Measurements from ENCODE around the gene PDXDC1. TPM values are rescaled to one million over a fixed set of nuclear protein-coding genes. Genes with fewer than 3 reads are reported as not detected.
"Not testable (repeated sequence)": the region's sequence is repeated elsewhere in the genome, so short reads cannot be mapped to it uniquely, and the experiment has no call there.

PDXDC1 gene
- total and polyA plus RNA-seq, 4 donors = 51.4 to 88.1 (median 70.5) TPM

- intact Hi-C loops (cut with DNase I) = no loop called here
- no peaks in the 10 kb centered on the region for H3K4me1 ChIP-seq (ENCODE audit: control insufficient read depth in 1 of 2, insufficient read depth in 2 of 2, low read length in 2 of 2)
- DNase-seq = no peak
- no peak overlapping the region for H3K27ac ChIP-seq (ENCODE audit: low read depth in 1 of 2, low read length in 2 of 2)
- peaks cover 6 to 28% of the 10 kb centered on the region in 2 donors for H3K36me3 ChIP-seq (ENCODE audit: control insufficient read depth in 1 of 2, insufficient read depth in 2 of 2, low read length in 1 of 2)
- no peaks in the 10 kb centered on the region for H3K9me3 ChIP-seq (ENCODE audit: control insufficient read depth, low read length)
- H3K4me3 ChIP-seq (ENCODE audit: low read length in 2 of 2) = no peak overlapping the region
- WGBS, 2 donors = 73 to 78% methylated on average over 10 of the region's 10 CpGs
- H3K27me3 ChIP-seq (ENCODE audit: control insufficient read depth in 1 of 2, insufficient read depth in 2 of 2, low read length in 1 of 2) = no peaks in the 10 kb centered on the region
- ATAC-seq (ENCODE audit: low FRiP score) = no peak
Measured at GRCh38 chr16:15037003-15037402, 62.2 kb downstream of the PDXDC1 start.

- Histone ChIP-seq H3K36me3 (ENCODE audit: control insufficient read depth in 1 of 2, insufficient read depth in 2 of 2, low read length in 1 of 2) (peaks cover 6 to 28% of the 10 kb centered on the region in 2 donors), H3K27ac (ENCODE audit: low read depth in 1 of 2, low read length in 2 of 2) (no peak overlapping the region), H3K27me3 (ENCODE audit: control insufficient read depth in 1 of 2, insufficient read depth in 2 of 2, low read length in 1 of 2) (no peaks in the 10 kb centered on the region), H3K9me3 (ENCODE audit: control insufficient read depth, low read length) (no peaks in the 10 kb centered on the region), H3K4me3 (ENCODE audit: low read length in 2 of 2) (no peak overlapping the region), H3K4me1 (ENCODE audit: control insufficient read depth in 1 of 2, insufficient read depth in 2 of 2, low read length in 2 of 2) (no peaks in the 10 kb centered on the region)
- WGBS, 2 donors = 78 to 83% methylated on average over 4 of the region's 4 CpGs
- intact Hi-C loops (cut with DNase I) = no loop called here
- DNase-seq (no peak), ATAC-seq (ENCODE audit: low FRiP score) (no peak)
Measured at GRCh38 chr16:15037745-15038144, 62.9 kb downstream of the PDXDC1 start.

- Histone ChIP-seq H3K9me3 (ENCODE audit: control insufficient read depth, low read length) (no peaks in the 10 kb centered on the region), H3K27me3 (ENCODE audit: control insufficient read depth in 1 of 2, insufficient read depth in 2 of 2, low read length in 1 of 2) (no peaks in the 10 kb centered on the region), H3K4me3 (ENCODE audit: low read length in 2 of 2) (no peak overlapping the region), H3K27ac (ENCODE audit: low read depth in 1 of 2, low read length in 2 of 2) (no peak overlapping the region), H3K4me1 (ENCODE audit: control insufficient read depth in 1 of 2, insufficient read depth in 2 of 2, low read length in 2 of 2) (no peaks in the 10 kb centered on the region), H3K36me3 (ENCODE audit: control insufficient read depth in 1 of 2, insufficient read depth in 2 of 2, low read length in 1 of 2) (peaks cover 6 to 21% of the 10 kb centered on the region in 2 donors)
- intact Hi-C loops (cut with DNase I) = no loop called here
- ATAC-seq (ENCODE audit: low FRiP score) = no peak
- 74 to 78% methylated on average over 9 of the region's 9 CpGs for whole genome bisulfite sequencing, 2 donors
- DNase-seq = no peak
Measured at GRCh38 chr16:15038689-15039088, 63.9 kb downstream of the PDXDC1 start.

GRCh38 chr16:15041271-15042004 lies 66.6 kb downstream of the PDXDC1 start:
- H3K4me1 ChIP-seq (ENCODE audit: control insufficient read depth in 1 of 2, insufficient read depth in 2 of 2, low read length in 2 of 2) = no peaks in the 10 kb centered on the region
- 24 to 29% methylated on average over 16 of the region's 16 CpGs for WGBS, 2 donors
- H3K9me3 ChIP-seq (ENCODE audit: control insufficient read depth, low read length) = no peaks in the 10 kb centered on the region
- no peak overlapping the region for H3K27ac ChIP-seq (ENCODE audit: low read depth in 1 of 2, low read length in 2 of 2)
- no peaks in the 10 kb centered on the region for H3K27me3 ChIP-seq (ENCODE audit: control insufficient read depth in 1 of 2, insufficient read depth in 2 of 2, low read length in 1 of 2)
- intact Hi-C loops (cut with DNase I) = no loop called here
- H3K4me3 ChIP-seq (ENCODE audit: low read length in 2 of 2) = no peak overlapping the region
- ATAC-seq (ENCODE audit: low FRiP score) (peak; percentile 94), DNase-seq (peak; percentile 93 to 94)
- peaks cover 7 to 10% of the 10 kb centered on the region in 2 donors for H3K36me3 ChIP-seq (ENCODE audit: control insufficient read depth in 1 of 2, insufficient read depth in 2 of 2, low read length in 1 of 2)

- intact Hi-C loops (cut with DNase I) = no loop called here
- Histone ChIP-seq H3K9me3 (ENCODE audit: control insufficient read depth, low read length) (no peaks in the 10 kb centered on the region), H3K4me1 (ENCODE audit: control insufficient read depth in 1 of 2, insufficient read depth in 2 of 2, low read length in 2 of 2) (no peaks in the 10 kb centered on the region), H3K27ac (ENCODE audit: low read depth in 1 of 2, low read length in 2 of 2) (no peak overlapping the region), H3K36me3 (ENCODE audit: control insufficient read depth in 1 of 2, insufficient read depth in 2 of 2, low read length in 1 of 2) (peaks cover 6 to 7% of the 10 kb centered on the region in 2 donors), H3K4me3 (ENCODE audit: low read length in 2 of 2) (no peak overlapping the region), H3K27me3 (ENCODE audit: control insufficient read depth in 1 of 2, insufficient read depth in 2 of 2, low read length in 1 of 2) (no peaks in the 10 kb centered on the region)
- 95 to 96% methylated on average over 5 of the region's 5 CpGs for WGBS, 2 donors
- ATAC-seq (ENCODE audit: low FRiP score) (no peak), DNase-seq (no peak)
Measured at GRCh38 chr16:15043344-15043743, 68.5 kb downstream of the PDXDC1 start.

- 89% methylated on average over 11 of the region's 11 CpGs for WGBS, 2 donors
Measured at GRCh38 chr16:15044286-15044685, 69.5 kb downstream of the PDXDC1 start.

GRCh38 chr16:15045270-15045669 lies 70.4 kb downstream of the PDXDC1 start:
- 74 to 75% methylated on average over 9 of the region's 9 CpGs for WGBS, 2 donors

More at GRCh38 chr16:15044286-15044685, 69.5 kb downstream of the PDXDC1 start:
- Histone ChIP-seq H3K27ac (ENCODE audit: low read depth in 1 of 2, low read length in 2 of 2) (no peak overlapping the region), H3K36me3 (ENCODE audit: control insufficient read depth in 1 of 2, insufficient read depth in 2 of 2, low read length in 1 of 2) (peaks cover 3 to 7% of the 10 kb centered on the region in 2 donors), H3K4me3 (ENCODE audit: low read length in 2 of 2) (no peak overlapping the region), H3K9me3 (ENCODE audit: control insufficient read depth, low read length) (no peaks in the 10 kb centered on the region), H3K27me3 (ENCODE audit: control insufficient read depth in 1 of 2, insufficient read depth in 2 of 2, low read length in 1 of 2) (no peaks in the 10 kb centered on the region), H3K4me1 (ENCODE audit: control insufficient read depth in 1 of 2, insufficient read depth in 2 of 2, low read length in 2 of 2) (no peaks in the 10 kb centered on the region)
- no peak for ATAC-seq (ENCODE audit: low FRiP score)
- DNase-seq = no peak
- intact Hi-C loops (cut with DNase I) = no loop called here

GRCh38 chr16:15046692-15047376 lies 72.0 kb downstream of the PDXDC1 start:
- no peak overlapping the region for H3K4me3 ChIP-seq (ENCODE audit: low read length in 2 of 2)
- H3K27ac ChIP-seq (ENCODE audit: low read depth in 1 of 2, low read length in 2 of 2) = no peak overlapping the region
- ATAC-seq (ENCODE audit: low FRiP score) = peak; percentile 44
- 95% methylated on average over 21 of the region's 21 CpGs for WGBS, 2 donors
- H3K9me3 ChIP-seq (ENCODE audit: control insufficient read depth, low read length) = no peaks in the 10 kb centered on the region
- no peaks in the 10 kb centered on the region for H3K4me1 ChIP-seq (ENCODE audit: control insufficient read depth in 1 of 2, insufficient read depth in 2 of 2, low read length in 2 of 2)
- no peak for DNase-seq
- intact Hi-C loops (cut with DNase I) = no loop called here
- H3K36me3 ChIP-seq (ENCODE audit: control insufficient read depth in 1 of 2, insufficient read depth in 2 of 2, low read length in 1 of 2) = peaks cover 0 to 3% of the 10 kb centered on the region in 2 donors
- no peaks in the 10 kb centered on the region for H3K27me3 ChIP-seq (ENCODE audit: control insufficient read depth in 1 of 2, insufficient read depth in 2 of 2, low read length in 1 of 2)

More at GRCh38 chr16:15045270-15045669, 70.4 kb downstream of the PDXDC1 start:
- H3K36me3 ChIP-seq (ENCODE audit: control insufficient read depth in 1 of 2, insufficient read depth in 2 of 2, low read length in 1 of 2); H3K27ac ChIP-seq (ENCODE audit: low read depth in 1 of 2, low read length in 2 of 2); DNase-seq; H3K27me3 ChIP-seq (ENCODE audit: control insufficient read depth in 1 of 2, insufficient read depth in 2 of 2, low read length in 1 of 2); H3K4me3 ChIP-seq (ENCODE audit: low read length in 2 of 2); intact Hi-C loops (cut with DNase I); H3K4me1 ChIP-seq (ENCODE audit: control insufficient read depth in 1 of 2, insufficient read depth in 2 of 2, low read length in 2 of 2); H3K9me3 ChIP-seq (ENCODE audit: control insufficient read depth, low read length); ATAC-seq (ENCODE audit: low FRiP score): not testable (repeated sequence)
